Endodermal cell (in vitro differentiated cells): ENCODE results near the gene CD151. TPM values are rescaled to one million over a fixed set of nuclear protein-coding genes. Genes with fewer than 3 reads are reported as not detected.

Experiments
- DNase-seq: peaks from one replicate; pipeline ENCODE4 v3.0.0-alpha.2; 2017
- H3K27ac ChIP-seq: 2 replicates; pipeline ENCODE4 v1.5.1; 2013; ENCODE audit warnings: mild to moderate bottlenecking, low read depth, low read length, moderate library complexity
- H3K27me3 ChIP-seq: 2 replicates; pipeline ENCODE4 v1.6.1; 2013; ENCODE audit warnings: mild to moderate bottlenecking, low read length, moderate library complexity; ENCODE audit not compliant: insufficient read depth, control insufficient read depth, poor library complexity, severe bottlenecking
- H3K36me3 ChIP-seq: 2 replicates; pipeline ENCODE4 v1.7.0; 2013; ENCODE audit warnings: mild to moderate bottlenecking, low read length, moderate library complexity; ENCODE audit not compliant: control insufficient read depth, insufficient read depth
- H3K4me1 ChIP-seq: one replicate; pipeline ENCODE4 v1.7.0; 2013; ENCODE audit warnings: low read length; ENCODE audit not compliant: control insufficient read depth, insufficient read depth
- H3K4me3 ChIP-seq: 2 replicates; pipeline ENCODE4 v1.5.1; 2013; ENCODE audit warnings: mild to moderate bottlenecking, low read length, moderate library complexity
- H3K9ac ChIP-seq: 2 replicates; pipeline ENCODE4 v1.6.1; 2013; ENCODE audit warnings: mild to moderate bottlenecking, low read length, moderate library complexity; ENCODE audit not compliant: poor library complexity, severe bottlenecking; ENCODE audit errors: extremely low read depth
- H3K9me3 ChIP-seq: 2 replicates; pipeline ENCODE4 v1.6.1; 2013; ENCODE audit warnings: mild to moderate bottlenecking, low read length, moderate library complexity; ENCODE audit not compliant: control insufficient read depth
- H3K27ac Mint-ChIP-seq: 2 replicates; pipeline ENCODE4 v1.8.0; 2020; ENCODE audit warnings: mixed read lengths
- H3K27me3 Mint-ChIP-seq: 2 replicates; pipeline ENCODE4 v1.8.0; 2021; ENCODE audit warnings: mild to moderate bottlenecking, mixed read lengths; ENCODE audit not compliant: insufficient read depth
- H3K36me3 Mint-ChIP-seq: 2 replicates; pipeline ENCODE4 v1.8.0; 2020; ENCODE audit warnings: low read depth, mixed read lengths
- H3K4me1 Mint-ChIP-seq: 2 replicates; pipeline ENCODE4 v1.8.0; 2020; ENCODE audit warnings: mixed read lengths
- H3K4me3 Mint-ChIP-seq: 2 replicates; pipeline ENCODE4 v1.8.0; 2020; ENCODE audit warnings: mild to moderate bottlenecking, moderate library complexity, mixed read lengths
- H3K9me3 Mint-ChIP-seq: 2 replicates; pipeline ENCODE4 v1.8.0; 2020; ENCODE audit warnings: mild to moderate bottlenecking, mixed read lengths
- WGBS, 2 experiments: methylation state at CpG; one replicate each; pipeline versions ENCODE4 v1.1.5 to v1.1.7; 2013; ENCODE audit warnings: missing lambda C conversion rate in 2 of 2, mixed read lengths in 1 of 2; ENCODE audit not compliant: insufficient coverage in 1 of 2, insufficient read length in 1 of 2; 5-methylcytosine and 5-hydroxymethylcytosine counted together
- total RNA-seq, 2 donors: library from RNA; stranded (reverse); fragmentation: NEBNext Ultra II Directional in 1 of 2; extraction: Animal tissue kit (Norgen Biotek cat#: 25700) in 1 of 2; gene quantifications; 2 replicates in 1 of 2; 3 replicates in 1 of 2; pipeline ENCODE4 v1.2.1, GENCODE V29; 2021
- TF ChIP-seq, protein P1 (sequence below): fragments of 200-600 bp; sonication (generic); conservative IDR thresholded peaks from 2 replicates; pipeline ENCODE4 v1.5.0; 2021; ENCODE audit warnings: antibody characterized with exemption, mild to moderate bottlenecking

The CD151 gene
- total RNA-seq, 2 donors from 2014 or later, result 139 to 165 TPM

DNA sequence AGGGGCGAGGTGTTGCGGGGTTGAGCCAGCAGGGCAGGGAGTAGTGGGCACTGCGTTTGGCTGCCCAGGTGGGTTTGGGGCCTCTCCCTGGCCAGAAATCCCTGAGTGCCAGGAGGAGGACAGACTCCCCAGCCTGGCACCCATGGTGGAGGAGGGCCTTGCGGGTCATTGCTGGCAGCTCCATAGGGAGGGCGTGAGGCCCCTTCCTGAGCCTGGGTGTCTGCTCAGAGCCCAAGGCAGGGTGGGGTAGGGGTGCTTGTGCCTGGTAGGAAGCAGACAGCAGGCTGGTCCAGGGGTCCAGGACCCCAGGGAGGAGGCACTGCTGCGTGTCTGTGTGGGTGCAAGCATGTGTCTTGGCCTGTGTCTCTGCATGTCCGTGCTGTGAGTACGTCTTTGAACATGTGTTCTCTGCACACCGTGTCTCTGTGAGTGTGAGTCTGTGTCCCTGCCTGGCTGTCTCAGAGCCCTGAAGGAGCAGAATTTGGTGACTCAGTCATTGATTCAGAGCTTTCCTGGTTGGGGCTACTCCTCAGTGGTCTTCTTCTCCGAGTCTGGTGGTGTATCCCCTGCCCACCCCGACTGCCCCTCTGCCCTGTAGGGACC lies 13.8 kb downstream of the CD151 start:
- Mint-ChIP-seq H3K4me1 (peaks cover 7% of the 10 kb centered on the region), H3K4me3 (no peak overlapping the region), H3K9me3 (no peaks in the 10 kb centered on the region), H3K27me3 (peaks cover 7% of the 10 kb centered on the region), H3K36me3 (no peaks in the 10 kb centered on the region), H3K27ac (no peak overlapping the region)
- H3K9me3 ChIP-seq, result no peaks in the 10 kb centered on the region
- H3K36me3 ChIP-seq, result no peaks in the 10 kb centered on the region
- TF ChIP-seq, protein P1, sequence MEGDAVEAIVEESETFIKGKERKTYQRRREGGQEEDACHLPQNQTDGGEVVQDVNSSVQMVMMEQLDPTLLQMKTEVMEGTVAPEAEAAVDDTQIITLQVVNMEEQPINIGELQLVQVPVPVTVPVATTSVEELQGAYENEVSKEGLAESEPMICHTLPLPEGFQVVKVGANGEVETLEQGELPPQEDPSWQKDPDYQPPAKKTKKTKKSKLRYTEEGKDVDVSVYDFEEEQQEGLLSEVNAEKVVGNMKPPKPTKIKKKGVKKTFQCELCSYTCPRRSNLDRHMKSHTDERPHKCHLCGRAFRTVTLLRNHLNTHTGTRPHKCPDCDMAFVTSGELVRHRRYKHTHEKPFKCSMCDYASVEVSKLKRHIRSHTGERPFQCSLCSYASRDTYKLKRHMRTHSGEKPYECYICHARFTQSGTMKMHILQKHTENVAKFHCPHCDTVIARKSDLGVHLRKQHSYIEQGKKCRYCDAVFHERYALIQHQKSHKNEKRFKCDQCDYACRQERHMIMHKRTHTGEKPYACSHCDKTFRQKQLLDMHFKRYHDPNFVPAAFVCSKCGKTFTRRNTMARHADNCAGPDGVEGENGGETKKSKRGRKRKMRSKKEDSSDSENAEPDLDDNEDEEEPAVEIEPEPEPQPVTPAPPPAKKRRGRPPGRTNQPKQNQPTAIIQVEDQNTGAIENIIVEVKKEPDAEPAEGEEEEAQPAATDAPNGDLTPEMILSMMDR, result no peak
- no peak overlapping the region for H3K4me3 ChIP-seq
- DNase-seq, result no peak
- peaks cover 24% of the 10 kb centered on the region for H3K4me1 ChIP-seq
- H3K9ac ChIP-seq, result no peak overlapping the region
- no peak overlapping the region for H3K27ac ChIP-seq
- 93 to 100% methylated on average over 9 to 11 of the region's 11 CpGs for WGBS, 2 experiments
- no peaks in the 10 kb centered on the region for H3K27me3 ChIP-seq

DNA sequence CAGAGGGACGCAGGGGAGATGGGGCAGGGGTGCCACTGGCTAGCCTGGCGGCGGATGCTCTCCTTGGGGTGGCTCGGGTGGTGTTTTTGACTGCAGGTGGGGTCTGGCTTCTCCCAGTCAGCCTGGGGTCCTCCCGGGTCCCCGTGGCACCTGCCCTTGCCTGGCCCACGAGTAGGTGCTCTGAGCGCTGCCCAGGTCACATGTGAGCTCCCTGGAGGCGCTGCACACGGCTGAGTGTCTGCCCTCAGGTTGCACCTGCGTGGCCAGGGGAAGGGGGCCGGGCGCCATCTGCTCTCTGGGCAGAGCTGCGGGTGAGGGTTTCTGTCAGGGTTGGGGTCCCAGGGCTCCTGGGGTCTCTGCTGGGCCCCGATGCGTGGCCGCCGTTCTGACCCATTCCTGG lies 15.1 kb downstream of the CD151 start:
- no peaks in the 10 kb centered on the region for H3K9me3 Mint-ChIP-seq
- H3K27ac Mint-ChIP-seq, result no peak overlapping the region
- H3K4me3 Mint-ChIP-seq, result no peak overlapping the region
- 89 to 97% methylated on average over 18 of the region's 18 CpGs for WGBS, 2 experiments
- peaks cover 7% of the 10 kb centered on the region for H3K4me1 Mint-ChIP-seq
- Histone ChIP-seq H3K36me3 (no peaks in the 10 kb centered on the region), H3K4me3 (no peak overlapping the region), H3K9me3 (no peaks in the 10 kb centered on the region), H3K27ac (no peak overlapping the region), H3K9ac (no peak overlapping the region), H3K27me3 (no peaks in the 10 kb centered on the region), H3K4me1 (peaks cover 24% of the 10 kb centered on the region)
- no peak for DNase-seq
- TF ChIP-seq, protein P1, result no peak
- H3K27me3 Mint-ChIP-seq, result peaks cover 7% of the 10 kb centered on the region
- H3K36me3 Mint-ChIP-seq, result no peaks in the 10 kb centered on the region

DNA sequence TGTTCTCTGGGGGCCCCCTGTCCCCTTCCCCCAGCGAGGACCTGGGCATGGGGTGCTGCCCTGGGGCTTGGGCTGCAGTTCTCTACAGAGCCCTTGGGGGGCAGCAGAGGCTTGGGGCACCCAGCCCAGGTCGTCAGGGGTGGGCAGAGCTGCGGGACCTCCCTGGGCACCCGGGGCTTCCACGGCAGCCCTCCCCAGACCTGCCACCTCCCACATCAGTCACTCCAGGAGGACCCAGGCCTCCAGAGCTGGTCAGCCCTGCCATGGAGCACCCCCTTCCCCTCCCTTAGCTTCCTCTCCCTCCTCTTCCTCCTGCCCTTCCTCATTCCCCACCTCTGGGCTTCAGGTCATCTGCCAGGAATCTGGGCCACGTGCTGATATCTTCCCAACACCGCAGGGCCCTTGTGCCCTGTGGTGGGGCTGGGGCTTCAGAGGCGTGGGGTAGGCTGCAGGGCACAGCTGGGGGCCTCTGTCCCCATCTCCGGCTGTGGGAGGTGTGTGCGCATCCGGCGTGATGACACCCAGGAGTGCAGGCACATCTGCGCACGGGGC lies 15.7 kb downstream of the CD151 start:
- Histone ChIP-seq H3K9ac (no peak overlapping the region), H3K27ac (no peak overlapping the region)
- WGBS, 2 experiments, result 33 to 50% methylated on average over 2 to 14 of the region's 14 CpGs

More for the DNA sequence above, 15.7 kb downstream of the CD151 start:
- no peaks in the 10 kb centered on the region for H3K27me3 ChIP-seq
- Mint-ChIP-seq H3K9me3 (no peaks in the 10 kb centered on the region), H3K36me3 (no peaks in the 10 kb centered on the region), H3K27ac (no peak overlapping the region), H3K27me3 (peaks cover 7% of the 10 kb centered on the region), H3K4me1 (peaks cover 7% of the 10 kb centered on the region), H3K4me3 (peak overlapping the region; percentile 53)
- TF ChIP-seq, protein P1, result peak; percentile 89
- H3K9me3 ChIP-seq, result no peaks in the 10 kb centered on the region
- no peaks in the 10 kb centered on the region for H3K36me3 ChIP-seq
- peaks cover 24% of the 10 kb centered on the region for H3K4me1 ChIP-seq
- peak; percentile 84 for DNase-seq
- H3K4me3 ChIP-seq, result no peak overlapping the region
